Brain microvascular endothelial cell (primary cell): ENCODE measurements around the gene SNX13.
A peak's percentile ranks its signal among the peaks of the same experiment; 100 is the strongest.

Experiments used
- DNase-seq: peaks from one replicate; pipeline ENCODE4 v3.0.0-alpha.2; 2020
- H3K27ac ChIP-seq: fragments of 250-450 bp; sonication (Bioruptor Pico); 2 replicates; pipeline ENCODE4 v1.5.1; 2020; ENCODE audit warnings: mild to moderate bottlenecking, moderate library complexity
- H3K27me3 ChIP-seq: fragments of 250-450 bp; sonication (Bioruptor Pico); replicated peaks from 2 replicates; pipeline ENCODE4 v1.5.1; 2020; ENCODE audit warnings: mild to moderate bottlenecking
- H3K36me3 ChIP-seq: fragments of 250-450 bp; sonication (Bioruptor Pico); replicated peaks from 2 replicates; pipeline ENCODE4 v1.5.1; 2020; ENCODE audit warnings: mild to moderate bottlenecking
- H3K4me3 ChIP-seq: 2 replicates; pipeline ENCODE4 v1.5.1; 2011; ENCODE audit warnings: low read depth, mild to moderate bottlenecking, control low read depth, low read length, moderate library complexity
- in situ Hi-C: cut with HindIII; loops from 2 replicates; pipeline ENCODE4 v1.10.0; 2017; ENCODE audit warnings: low sequenced_read_pairs, low pct_ligation_motif_present
- TF ChIP-seq, protein P1 (sequence below): IDR thresholded peaks from 2 replicates; pipeline ENCODE4 v1.5.1; 2011; ENCODE audit warnings: low read depth, mild to moderate bottlenecking, moderate library complexity, low read length, control low read depth, inconsistent platforms; ENCODE audit errors: missing control alignments

The SNX13 gene

GRCh38 chr7:17772581-17773288, 167.6 kb downstream of the SNX13 start:
- TF ChIP-seq, protein P1, sequence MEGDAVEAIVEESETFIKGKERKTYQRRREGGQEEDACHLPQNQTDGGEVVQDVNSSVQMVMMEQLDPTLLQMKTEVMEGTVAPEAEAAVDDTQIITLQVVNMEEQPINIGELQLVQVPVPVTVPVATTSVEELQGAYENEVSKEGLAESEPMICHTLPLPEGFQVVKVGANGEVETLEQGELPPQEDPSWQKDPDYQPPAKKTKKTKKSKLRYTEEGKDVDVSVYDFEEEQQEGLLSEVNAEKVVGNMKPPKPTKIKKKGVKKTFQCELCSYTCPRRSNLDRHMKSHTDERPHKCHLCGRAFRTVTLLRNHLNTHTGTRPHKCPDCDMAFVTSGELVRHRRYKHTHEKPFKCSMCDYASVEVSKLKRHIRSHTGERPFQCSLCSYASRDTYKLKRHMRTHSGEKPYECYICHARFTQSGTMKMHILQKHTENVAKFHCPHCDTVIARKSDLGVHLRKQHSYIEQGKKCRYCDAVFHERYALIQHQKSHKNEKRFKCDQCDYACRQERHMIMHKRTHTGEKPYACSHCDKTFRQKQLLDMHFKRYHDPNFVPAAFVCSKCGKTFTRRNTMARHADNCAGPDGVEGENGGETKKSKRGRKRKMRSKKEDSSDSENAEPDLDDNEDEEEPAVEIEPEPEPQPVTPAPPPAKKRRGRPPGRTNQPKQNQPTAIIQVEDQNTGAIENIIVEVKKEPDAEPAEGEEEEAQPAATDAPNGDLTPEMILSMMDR = no peak
- H3K36me3 ChIP-seq = no peaks in the 10 kb centered on the region
- no peak overlapping the region for H3K27ac ChIP-seq
- no peak overlapping the region for H3K4me3 ChIP-seq
- no peak for DNase-seq
- H3K27me3 ChIP-seq = no peaks in the 10 kb centered on the region
- in situ Hi-C loops = no loop called here

DNA sequence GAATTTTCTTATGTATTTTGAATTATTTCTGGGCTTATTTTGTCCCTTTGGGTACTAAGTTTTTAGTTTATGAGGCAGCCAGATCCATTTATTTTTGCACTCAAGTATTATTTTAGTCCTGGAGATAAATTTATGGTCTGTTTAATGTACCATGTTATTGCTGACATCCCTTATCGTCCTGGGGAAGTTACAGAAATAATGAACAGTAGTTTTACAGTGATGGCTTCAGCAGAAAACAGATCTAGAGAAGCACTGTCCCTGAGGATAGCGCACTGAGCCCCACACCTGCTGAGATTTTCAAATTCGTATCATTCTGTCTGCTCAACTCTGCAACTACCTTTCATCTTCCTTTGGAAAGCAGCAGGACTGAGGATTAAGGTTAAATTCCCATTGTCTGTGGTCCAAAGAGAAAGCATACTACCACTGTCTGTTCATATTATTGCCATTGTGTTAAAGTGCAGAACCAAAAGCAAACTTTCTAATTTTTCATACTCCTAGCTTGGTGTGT, 168.3 kb downstream of the SNX13 start:
- Histone ChIP-seq H3K27ac (no peak overlapping the region), H3K4me3 (no peak overlapping the region), H3K36me3 (no peaks in the 10 kb centered on the region), H3K27me3 (no peaks in the 10 kb centered on the region)
- DNase-seq = no peak
- in situ Hi-C loops = no loop called here
- TF ChIP-seq, protein P1 = no peak

GRCh38 chr7:17770710-17771375, 169.5 kb downstream of the SNX13 start:
- TF ChIP-seq, protein P1 = no peak
- Histone ChIP-seq H3K36me3 (no peaks in the 10 kb centered on the region), H3K27me3 (no peaks in the 10 kb centered on the region), H3K27ac (no peak overlapping the region), H3K4me3 (no peak overlapping the region)
- in situ Hi-C loops = no loop called here
- DNase-seq = no peak

- no peak overlapping the region for H3K4me3 ChIP-seq
- H3K36me3 ChIP-seq = no peaks in the 10 kb centered on the region
- H3K27ac ChIP-seq = no peak overlapping the region
- no peaks in the 10 kb centered on the region for H3K27me3 ChIP-seq
- in situ Hi-C loops = no loop called here
- TF ChIP-seq, protein P1 = peak; percentile 91
- DNase-seq = peak; percentile 75
These were observed 170.4 kb downstream of the SNX13 start for GRCh38 chr7:17769918-17770317.

DNA sequence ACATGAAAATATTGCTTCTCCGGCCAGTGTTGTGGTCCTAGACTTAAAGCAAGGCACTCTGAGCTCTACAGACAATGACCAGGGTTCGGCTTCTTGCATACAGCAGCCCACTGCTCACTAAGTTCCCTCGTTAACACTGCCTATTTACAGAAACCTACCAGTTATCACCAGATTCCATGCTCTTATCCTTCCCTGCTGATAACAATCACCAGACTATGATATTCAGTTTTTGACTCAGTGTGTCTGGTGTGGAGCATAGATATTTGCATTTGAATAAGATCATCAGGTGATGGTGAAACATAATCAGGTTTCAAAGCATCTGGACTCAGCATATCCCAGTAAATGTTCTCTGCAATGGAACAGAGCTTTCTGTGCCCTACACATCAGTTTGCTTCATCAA, 182.3 kb downstream of the SNX13 start:
- no peak overlapping the region for H3K4me3 ChIP-seq
- TF ChIP-seq, protein P1 = no peak

More for the DNA sequence above, 182.3 kb downstream of the SNX13 start:
- in situ Hi-C loops = no loop called here
- H3K27ac ChIP-seq = no peak overlapping the region
- no peaks in the 10 kb centered on the region for H3K36me3 ChIP-seq
- no peaks in the 10 kb centered on the region for H3K27me3 ChIP-seq
- DNase-seq = no peak
